Hippocampal formation (tissue), 2 donors: Measurements from ENCODE around the gene GALNTL6.

Experiments used
- DNase-seq, 2 donors: peaks; one replicate each; lab custom pipeline; 2025; lab: John Stamatoyannopoulos, UW

The GALNTL6 gene

DNA sequence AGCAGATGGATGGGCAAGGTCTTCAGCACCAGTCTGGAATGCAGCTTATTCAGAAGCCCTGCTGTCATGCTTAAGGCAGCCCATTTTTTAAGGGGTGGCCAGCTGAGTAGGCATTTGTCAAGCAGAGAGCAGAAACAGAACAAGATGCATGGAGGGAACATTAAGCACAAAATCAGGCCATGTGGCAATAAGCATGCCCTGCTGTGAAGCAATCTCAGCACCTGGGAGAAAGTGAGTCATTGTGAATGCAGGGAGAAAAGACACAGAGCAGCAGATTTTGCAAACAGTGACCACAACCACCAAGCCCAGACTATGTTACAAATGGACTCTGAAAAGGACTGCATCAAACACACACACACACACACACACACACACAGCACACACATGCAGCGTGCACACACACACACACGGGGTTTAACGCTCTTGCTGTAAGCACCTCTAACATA, 1261.3 kb downstream of the GALNTL6 start:
- DNase-seq, result no peak

- no peak for DNase-seq
These were observed 1263.9 kb downstream of the GALNTL6 start for GRCh38 chr4:173076903-173077634.

- DNase-seq, result no peak
These were observed 1274.9 kb downstream of the GALNTL6 start for GRCh38 chr4:173088144-173088543.
